ENCODE measurements around the gene PLXNA4. TPM values are rescaled to one million over a fixed set of nuclear protein-coding genes. Genes with fewer than 3 reads are reported as not detected.

PLXNA4 gene
- total and polyA plus RNA-seq, 9 of the 15 experiments (the other 6 are each of a cell fraction or from before 2014, with no cell fraction given): under 0.01 to 0.09 TPM; not detected in 7

- H3K27me3 ChIP-seq (ENCODE audit: control insufficient read depth in 2 of 2, insufficient read depth in 2 of 2, low read length in 2 of 2): peaks cover 13 to 48% of the 10 kb centered on the region in 2 experiments; a peak in 4 of 5 replicates
- no peak overlapping the region for H3K4me2 ChIP-seq (ENCODE audit: insufficient read depth, low read length)
- 0% methylated on average over 7 of the region's 7 CpGs for WGBS (ENCODE audit: insufficient coverage, low coverage, missing lambda C conversion rate)
- no peaks in the 10 kb centered on the region for H3K36me3 ChIP-seq (ENCODE audit: control insufficient read depth, insufficient read depth, low read length)
- no peak overlapping the region for H3K4me3 ChIP-seq
- BruUV-seq (replicated peaks): no TSS peak
- H3K4me1 ChIP-seq (replicated peaks in 1 of 2; ENCODE audit: control insufficient read depth in 2 of 2, insufficient read depth in 2 of 2, low read length in 2 of 2): no peaks in the 10 kb centered on the region; a peak in 2 of 5 replicates
- no peak overlapping the region for H3K9ac ChIP-seq (ENCODE audit: insufficient read depth in 1 of 2, low read depth in 2 of 2, low read length in 2 of 2)
- ChIA-PET CTCF (ENCODE audit: low intra/inter-chr PET ratio) (no interaction called here), POLR2A (no interaction called here)
- DNase-seq (ENCODE audit: extremely low read depth in 1 of 4, low spot score in 3 of 4) (no peak), FAIRE-seq (no peak), ATAC-seq (no peak)
- intact Hi-C loops (cut with micrococcal nuclease) (no loop called here), in situ Hi-C loops (cut with MboI) (no loop called here)
- 0 out of 2 replicates have a peak, but pooled peaks cover 9% of the 10 kb centered on the region for H4K20me1 ChIP-seq (replicated peaks; ENCODE audit: control insufficient read depth, insufficient read depth, low read length)
- no peak overlapping the region for H3K27ac ChIP-seq (ENCODE audit: extremely low read depth, low read depth, low read length)
- H2AFZ ChIP-seq (ENCODE audit: low read depth, low read length): no peak overlapping the region
- no peaks in the 10 kb centered on the region for H3K79me2 ChIP-seq (ENCODE audit: control insufficient read depth, insufficient read depth, low read length)
- no peaks in the 10 kb centered on the region for H3K9me1 ChIP-seq (ENCODE audit: control insufficient read depth, insufficient read depth, low read length)
- no peaks in the 10 kb centered on the region for H3K9me3 ChIP-seq (replicated peaks; ENCODE audit: control insufficient read depth, insufficient read depth, low read depth, low read length)
- TF ChIP-seq MCM5 (IDR thresholded peaks at IDR 0.05; ENCODE audit: low read depth): no peak
- TF ChIP-seq ZBTB11 (CRISPR knock-in tag; IDR thresholded peaks at IDR 0.05): no peak
- TF ChIP-seq RBM14 (IDR thresholded peaks at IDR 0.05; ENCODE audit: borderline replicate concordance, insufficient read depth, low read depth, low read length): no peak
- TF ChIP-seq ZNF174 (CRISPR knock-in tag; IDR thresholded peaks at IDR 0.05): no peak
- no peak for TF ChIP-seq HMGXB4 (CRISPR knock-in tag; IDR thresholded peaks at IDR 0.05)
- no peak for TF ChIP-seq ZNF398 (CRISPR knock-in tag; IDR thresholded peaks at IDR 0.05)
- TF ChIP-seq ZNF561 (CRISPR knock-in tag; conservative IDR thresholded peaks at IDR 0.05): no peak
- TF ChIP-seq BCL6 (CRISPR knock-in tag; IDR thresholded peaks at IDR 0.05): no peak
- no peak for TF ChIP-seq CREM (IDR thresholded peaks at IDR 0.05; ENCODE audit: low read depth)
- no peak for TF ChIP-seq RFX5 (IDR thresholded peaks at IDR 0.05; ENCODE audit: low read depth, low read length)
- TF ChIP-seq E4F1 (CRISPR knock-in tag; IDR thresholded peaks at IDR 0.05; ENCODE audit: borderline replicate concordance): no peak
- no peak for TF ChIP-seq ZNF224 (CRISPR knock-in tag; IDR thresholded peaks at IDR 0.05)
- no peak for TF ChIP-seq SNRNP70 (optimal IDR thresholded peaks at IDR 0.05; ENCODE audit: low read depth, low read length)
These were observed 142.2 kb downstream of the PLXNA4 start for GRCh38 chr7:132434041-132434440.
